GM18505 (cell line): Measurements from ENCODE around the gene DST.

Experiments
- ATAC-seq: cut with Tn5 transposase; IDR thresholded peaks from one replicate; pipeline ENCODE4 v1.9.1; 2021; ENCODE audit not compliant: unreplicated experiment
- POLR2A ChIP-seq: IDR thresholded peaks from 4 replicates; pipeline ENCODE4 v1.6.1; 2011; ENCODE audit warnings: borderline replicate concordance; ENCODE audit not compliant: insufficient read depth, insufficient read length; ENCODE audit errors: extremely low read depth

The DST gene

DNA sequence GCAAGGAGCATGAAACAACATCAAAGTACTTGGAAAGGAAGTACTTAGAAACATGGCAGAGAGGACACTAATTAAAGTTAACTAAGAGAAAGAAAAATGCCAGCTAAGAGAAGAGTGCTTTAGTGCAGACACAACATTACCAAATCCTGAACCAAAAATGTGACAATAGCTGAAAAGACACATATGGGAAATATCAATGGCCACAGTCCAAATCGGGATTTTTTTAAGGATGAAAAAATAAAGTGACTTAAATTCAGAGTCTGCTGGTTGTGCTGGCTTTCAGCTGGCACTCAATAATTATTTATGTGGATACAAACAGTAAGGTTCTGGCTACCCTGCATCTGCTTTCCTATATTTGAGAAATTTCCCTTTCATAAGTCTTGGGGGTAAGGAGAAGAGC, 12.6 kb upstream of the DST start:
- no peak for ATAC-seq
- no peak for TF ChIP-seq POLR2A

GRCh38 chr6:56652994-56653393, 10.3 kb upstream of the DST start:
- ATAC-seq: no peak
- no peak for TF ChIP-seq POLR2A

GRCh38 chr6:56652231-56652630, 9.5 kb upstream of the DST start:
- TF ChIP-seq POLR2A: no peak
- ATAC-seq: no peak

- no peak for TF ChIP-seq POLR2A
- no peak for ATAC-seq
Observed at GRCh38 chr6:56650191-56650590, 7.5 kb upstream of the DST start.

DNA sequence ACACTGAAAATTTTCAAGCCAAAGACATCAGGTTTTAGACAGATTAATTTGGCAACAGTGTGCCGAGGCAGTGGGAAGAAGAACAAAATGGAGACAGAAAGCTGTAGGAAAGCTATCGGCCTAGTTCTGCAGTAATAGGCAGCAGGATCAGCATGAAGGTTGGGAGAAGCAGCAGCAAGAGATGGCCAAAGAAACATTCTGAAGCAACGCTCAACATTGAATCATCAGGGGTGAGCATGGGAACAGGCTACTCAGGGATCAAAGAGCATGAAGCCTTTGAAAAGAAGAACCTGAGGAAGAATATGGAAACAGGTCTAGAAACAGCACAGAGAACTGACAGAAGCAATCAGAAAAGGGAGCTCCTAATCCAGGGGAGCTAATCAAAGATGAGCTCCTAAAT, 7.1 kb upstream of the DST start:
- no peak for TF ChIP-seq POLR2A

GRCh38 chr6:56649053-56649769, 6.5 kb upstream of the DST start:
- no peak for TF ChIP-seq POLR2A
- ATAC-seq: no peak

More for the DNA sequence above, 7.1 kb upstream of the DST start:
- no peak for ATAC-seq

DNA sequence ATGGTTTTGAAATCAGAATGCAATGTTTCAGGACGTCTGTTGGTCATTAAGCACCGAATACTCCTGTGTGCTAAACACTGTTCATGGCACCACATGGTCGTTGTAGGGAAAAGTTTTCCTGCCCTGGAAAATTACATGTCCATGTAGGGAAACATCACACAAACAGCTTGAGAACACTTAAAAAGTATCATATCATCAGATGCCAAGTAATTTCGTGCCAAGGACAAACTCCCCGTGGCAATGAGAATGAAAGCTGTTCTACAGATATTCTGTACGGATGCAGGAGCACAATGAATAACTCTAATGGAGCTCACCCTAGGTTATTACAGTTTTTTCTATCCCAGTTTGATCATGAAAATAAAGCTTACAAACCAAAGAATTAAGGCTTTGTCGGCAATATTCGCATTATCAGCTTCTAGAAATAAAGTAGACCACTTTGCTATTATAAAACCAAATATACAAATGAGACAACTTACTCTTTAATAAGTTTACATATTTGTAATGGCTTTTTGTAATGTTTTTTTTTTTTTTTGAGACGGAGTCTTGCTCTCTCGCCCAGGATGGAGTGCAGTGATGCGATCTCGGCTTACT, 4.6 kb upstream of the DST start:
- TF ChIP-seq POLR2A: no peak
- no peak for ATAC-seq

GRCh38 chr6:56644366-56644765, 1.7 kb upstream of the DST start:
- TF ChIP-seq POLR2A: no peak
- ATAC-seq: no peak

- no peak for ATAC-seq
- no peak for TF ChIP-seq POLR2A
Observed at GRCh38 chr6:56643379-56644089, 845 bp upstream of the DST start.

DNA sequence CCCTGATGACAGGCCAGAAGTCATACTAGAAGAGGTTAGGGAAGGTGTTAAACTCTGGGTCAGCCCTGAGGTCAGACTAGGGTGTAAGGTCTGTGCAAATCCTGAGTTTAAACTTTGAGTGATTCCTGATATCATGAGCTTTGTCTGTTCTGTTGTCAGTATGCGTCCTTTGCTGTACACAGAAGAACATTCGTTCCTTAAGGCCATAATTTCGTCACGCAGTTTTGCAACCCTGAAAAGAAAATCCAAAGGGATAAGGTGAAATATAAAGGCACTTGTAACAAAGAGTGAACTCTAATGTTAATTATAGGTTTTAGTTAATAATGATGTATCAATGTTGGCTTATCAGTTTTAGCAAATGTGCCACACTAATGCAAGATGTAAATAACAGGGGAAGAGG, 2.3 kb downstream of the DST start:
- ATAC-seq: no peak
- no peak for TF ChIP-seq POLR2A

- no peak for TF ChIP-seq POLR2A
Observed at GRCh38 chr6:56638760-56639159, 3.9 kb downstream of the DST start.

GRCh38 chr6:56637640-56638039, 5.0 kb downstream of the DST start:
- TF ChIP-seq POLR2A: no peak
- ATAC-seq: no peak

More at GRCh38 chr6:56638760-56639159, 3.9 kb downstream of the DST start:
- no peak for ATAC-seq

GRCh38 chr6:56628105-56628504, 14.6 kb downstream of the DST start:
- ATAC-seq: no peak
- TF ChIP-seq POLR2A: no peak

DNA sequence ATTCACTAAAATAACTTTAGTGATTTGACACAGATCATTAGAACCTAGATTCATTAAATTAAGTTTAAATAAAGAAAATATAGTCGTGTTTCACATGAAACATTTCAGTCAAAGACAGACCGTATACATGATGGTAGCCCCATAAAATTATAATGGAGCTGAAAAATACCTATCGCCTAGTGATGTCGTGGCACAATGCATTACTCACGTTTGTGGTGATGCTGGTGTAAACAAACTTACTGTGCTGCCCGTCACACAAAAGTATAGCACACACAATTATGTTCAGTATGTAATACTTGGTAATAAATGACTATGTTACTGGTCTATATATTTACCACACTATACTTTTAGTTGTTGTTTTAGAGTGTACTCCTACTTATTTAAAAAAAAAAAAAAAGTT, 17.3 kb downstream of the DST start:
- ATAC-seq: no peak
- TF ChIP-seq POLR2A: no peak
